ENCODE measurements around the gene CMTM8.

DNA sequence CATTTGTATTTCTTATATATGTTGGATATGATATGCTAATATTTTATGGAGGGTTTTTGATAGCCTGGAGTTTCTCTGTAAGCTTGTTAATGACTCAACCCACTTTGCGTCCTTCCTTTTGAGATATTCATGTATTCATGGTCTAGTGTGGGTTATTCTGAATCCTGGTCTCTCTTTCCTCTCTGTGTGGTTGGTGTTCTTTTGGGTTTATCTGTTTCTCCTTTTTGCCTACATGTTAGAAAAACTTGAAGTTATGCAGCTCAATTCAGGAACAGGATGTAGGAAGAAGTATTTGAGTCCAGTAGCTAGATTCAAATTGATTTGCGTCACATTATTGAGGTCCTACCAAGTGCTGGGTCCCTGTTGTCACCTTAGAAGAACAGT is 181.3 kb downstream of the CMTM8 start:
- TF ChIP-seq, protein P1, sequence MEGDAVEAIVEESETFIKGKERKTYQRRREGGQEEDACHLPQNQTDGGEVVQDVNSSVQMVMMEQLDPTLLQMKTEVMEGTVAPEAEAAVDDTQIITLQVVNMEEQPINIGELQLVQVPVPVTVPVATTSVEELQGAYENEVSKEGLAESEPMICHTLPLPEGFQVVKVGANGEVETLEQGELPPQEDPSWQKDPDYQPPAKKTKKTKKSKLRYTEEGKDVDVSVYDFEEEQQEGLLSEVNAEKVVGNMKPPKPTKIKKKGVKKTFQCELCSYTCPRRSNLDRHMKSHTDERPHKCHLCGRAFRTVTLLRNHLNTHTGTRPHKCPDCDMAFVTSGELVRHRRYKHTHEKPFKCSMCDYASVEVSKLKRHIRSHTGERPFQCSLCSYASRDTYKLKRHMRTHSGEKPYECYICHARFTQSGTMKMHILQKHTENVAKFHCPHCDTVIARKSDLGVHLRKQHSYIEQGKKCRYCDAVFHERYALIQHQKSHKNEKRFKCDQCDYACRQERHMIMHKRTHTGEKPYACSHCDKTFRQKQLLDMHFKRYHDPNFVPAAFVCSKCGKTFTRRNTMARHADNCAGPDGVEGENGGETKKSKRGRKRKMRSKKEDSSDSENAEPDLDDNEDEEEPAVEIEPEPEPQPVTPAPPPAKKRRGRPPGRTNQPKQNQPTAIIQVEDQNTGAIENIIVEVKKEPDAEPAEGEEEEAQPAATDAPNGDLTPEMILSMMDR (IDR thresholded peaks at IDR 0.05; ENCODE audit: low read depth, low read length) = no peak
- TF ChIP-seq EZH2phosphoT487 (IDR thresholded peaks at IDR 0.05; ENCODE audit: low read depth) = no peak

Measured in OCI-LY3 (cell line).